HG02870 (cell line): ENCODE results near the gene MARK2.

Experiments
- ATAC-seq: cut with Tn5 transposase; IDR thresholded peaks from one replicate; pipeline ENCODE4 v1.9.1; 2021; ENCODE audit warnings: mild to moderate bottlenecking, moderate library complexity; ENCODE audit not compliant: unreplicated experiment

Gene MARK2

GRCh38 chr11:63907808-63908530, 69.1 kb downstream of the MARK2 start:
- no peak for ATAC-seq

DNA sequence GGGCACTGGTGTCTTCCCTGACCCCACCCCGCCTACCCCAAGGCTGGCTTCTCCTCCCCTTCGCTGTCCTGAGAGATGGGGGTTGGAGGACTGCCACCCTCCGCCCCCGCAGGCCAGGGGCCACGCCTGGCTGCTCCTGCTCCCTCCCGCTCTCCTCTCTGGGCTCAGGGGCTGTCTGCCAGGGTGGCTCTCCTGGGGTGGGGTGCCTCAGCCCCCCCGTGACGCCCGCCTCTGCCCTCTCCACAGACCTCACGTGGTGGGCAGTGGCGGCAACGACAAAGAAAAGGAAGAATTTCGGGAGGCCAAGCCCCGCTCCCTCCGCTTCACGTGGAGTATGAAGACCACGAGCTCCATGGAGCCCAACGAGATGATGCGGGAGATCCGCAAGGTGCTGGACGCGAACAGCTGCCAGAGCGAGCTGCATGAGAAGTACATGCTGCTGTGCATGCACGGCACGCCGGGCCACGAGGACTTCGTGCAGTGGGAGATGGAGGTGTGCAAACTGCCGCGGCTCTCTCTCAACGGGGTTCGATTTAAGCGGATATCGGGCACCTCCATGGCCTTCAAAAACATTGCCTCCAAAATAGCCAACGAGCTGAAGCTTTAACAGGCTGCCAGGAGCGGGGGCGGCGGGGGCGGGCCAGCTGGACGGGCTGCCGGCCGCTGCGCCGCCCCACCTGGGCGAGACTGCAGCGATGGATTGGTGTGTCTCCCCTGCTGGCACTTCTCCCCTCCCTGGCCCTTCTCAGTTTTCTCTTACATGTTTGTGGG, 69.9 kb downstream of the MARK2 start:
- ATAC-seq = no peak

- ATAC-seq = no peak
Observed at GRCh38 chr11:63909591-63910506, 70.9 kb downstream of the MARK2 start.

GRCh38 chr11:63910675-63911074, 71.8 kb downstream of the MARK2 start:
- ATAC-seq = no peak

DNA sequence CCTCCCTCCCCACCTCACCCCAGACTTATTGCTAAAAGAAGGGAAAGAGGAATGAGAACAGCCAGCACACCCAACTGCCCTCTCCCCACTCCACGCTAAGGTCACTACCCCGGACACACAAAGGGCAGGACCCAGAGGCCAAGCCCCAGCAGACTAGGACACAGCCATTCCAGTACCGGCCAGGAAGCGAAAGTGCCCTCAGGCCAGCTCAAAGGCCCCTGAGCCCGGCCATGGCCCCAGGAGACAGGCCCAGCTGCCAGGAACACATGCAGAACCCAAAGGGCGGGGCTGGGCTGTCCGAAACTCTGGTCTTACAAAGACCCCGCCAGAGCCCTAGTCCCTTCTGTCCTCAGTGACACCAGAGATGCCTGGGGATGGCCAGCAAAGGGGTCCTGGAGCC, 72.5 kb downstream of the MARK2 start:
- no peak for ATAC-seq

GRCh38 chr11:63911876-63912275, 73.0 kb downstream of the MARK2 start:
- ATAC-seq = no peak

- ATAC-seq = no peak
Observed at GRCh38 chr11:63912678-63913077, 73.8 kb downstream of the MARK2 start.

- no peak for ATAC-seq
Observed at GRCh38 chr11:63913866-63914830, 75.2 kb downstream of the MARK2 start.

DNA sequence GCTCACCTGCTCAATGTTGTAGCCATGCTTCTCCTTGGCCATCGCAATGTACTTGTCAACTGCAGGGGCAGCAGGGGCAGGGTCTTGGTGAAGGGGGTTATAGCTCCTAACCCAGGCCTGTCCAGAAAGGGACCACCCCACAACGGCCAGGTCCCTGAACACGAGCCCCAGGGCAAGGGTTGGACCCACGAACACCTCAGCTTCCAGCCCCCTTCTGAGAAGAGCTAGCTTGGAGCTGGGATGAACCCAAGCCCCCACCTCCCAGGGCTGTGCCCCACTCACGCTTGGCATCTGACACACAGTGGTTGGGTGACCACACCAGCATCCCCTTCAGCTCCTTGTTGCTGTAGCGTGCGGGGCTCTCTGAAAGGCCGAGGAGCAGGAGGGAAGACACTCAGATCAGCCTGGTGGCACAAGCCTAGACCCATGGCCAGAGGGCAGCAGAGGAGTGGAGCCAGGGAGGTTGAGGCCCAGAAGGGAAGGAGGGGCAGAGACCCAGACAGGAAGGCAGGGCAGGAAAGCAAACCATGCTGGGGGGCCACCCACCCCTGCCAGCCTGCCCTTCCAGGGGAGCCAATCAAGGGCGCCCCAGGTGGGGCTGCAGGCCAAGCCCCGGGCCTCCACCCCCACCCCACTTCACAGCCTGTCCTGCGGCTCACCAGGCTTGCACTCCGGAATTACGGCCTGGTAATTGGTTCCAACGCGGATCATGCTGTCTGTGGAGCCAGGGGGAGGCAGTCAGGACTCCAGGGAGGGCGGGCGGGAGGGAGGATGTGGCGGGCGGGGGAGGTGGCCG, 76.2 kb downstream of the MARK2 start:
- no peak for ATAC-seq

DNA sequence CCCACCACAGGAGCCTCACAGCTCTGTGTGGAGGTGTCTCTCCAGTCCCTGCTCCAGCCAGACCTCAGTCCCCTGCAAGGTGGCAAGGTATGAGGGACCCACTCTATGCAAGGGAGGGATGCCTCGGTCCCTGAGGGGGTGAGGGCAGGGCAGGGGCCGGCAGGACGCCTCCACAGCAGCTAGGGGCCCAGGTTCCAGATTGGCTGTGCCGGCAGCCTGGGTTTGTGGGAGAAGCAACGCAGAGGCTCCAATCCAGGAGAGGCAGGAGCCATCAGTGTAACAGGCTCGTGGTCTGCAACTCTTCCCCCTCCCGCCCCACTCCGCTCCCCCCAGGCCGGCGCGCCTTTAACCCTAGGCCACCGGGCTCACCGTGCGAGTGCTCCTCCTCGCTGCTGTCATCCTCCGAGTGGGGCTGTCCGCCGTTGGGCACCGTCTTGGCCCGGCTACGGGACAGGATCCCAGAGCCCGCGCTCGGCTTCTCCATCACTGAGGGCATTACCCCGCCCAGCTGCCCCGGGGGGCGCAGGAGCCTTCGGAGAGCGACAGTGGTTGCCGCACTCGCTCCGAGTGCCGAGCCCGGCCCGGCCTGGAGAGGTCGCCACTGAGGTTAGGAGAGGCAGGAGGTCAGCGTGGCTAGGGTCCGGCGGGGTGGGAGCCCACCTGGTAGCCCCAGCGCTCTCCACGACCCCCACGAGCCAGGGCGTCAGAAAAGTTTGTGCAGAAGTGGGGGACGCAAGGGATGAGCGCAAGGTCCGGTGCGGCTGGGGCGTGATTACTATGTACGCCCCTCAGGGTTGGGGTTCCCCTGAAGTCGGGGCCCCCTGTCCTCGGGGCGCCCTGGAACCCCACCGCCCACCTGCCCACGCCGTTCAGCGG, 77.3 kb downstream of the MARK2 start:
- no peak for ATAC-seq

- no peak for ATAC-seq
Observed at GRCh38 chr11:63916837-63917691, 78.2 kb downstream of the MARK2 start, which contains the start of gene RCOR2. Gene RCOR2 (minus strand): TSS chr11:63917164. CDS start chr11:63916456, 708 bp downstream.

- no peak for ATAC-seq
Observed at GRCh38 chr11:63917692-63918506, 79.0 kb downstream of the MARK2 start.

DNA sequence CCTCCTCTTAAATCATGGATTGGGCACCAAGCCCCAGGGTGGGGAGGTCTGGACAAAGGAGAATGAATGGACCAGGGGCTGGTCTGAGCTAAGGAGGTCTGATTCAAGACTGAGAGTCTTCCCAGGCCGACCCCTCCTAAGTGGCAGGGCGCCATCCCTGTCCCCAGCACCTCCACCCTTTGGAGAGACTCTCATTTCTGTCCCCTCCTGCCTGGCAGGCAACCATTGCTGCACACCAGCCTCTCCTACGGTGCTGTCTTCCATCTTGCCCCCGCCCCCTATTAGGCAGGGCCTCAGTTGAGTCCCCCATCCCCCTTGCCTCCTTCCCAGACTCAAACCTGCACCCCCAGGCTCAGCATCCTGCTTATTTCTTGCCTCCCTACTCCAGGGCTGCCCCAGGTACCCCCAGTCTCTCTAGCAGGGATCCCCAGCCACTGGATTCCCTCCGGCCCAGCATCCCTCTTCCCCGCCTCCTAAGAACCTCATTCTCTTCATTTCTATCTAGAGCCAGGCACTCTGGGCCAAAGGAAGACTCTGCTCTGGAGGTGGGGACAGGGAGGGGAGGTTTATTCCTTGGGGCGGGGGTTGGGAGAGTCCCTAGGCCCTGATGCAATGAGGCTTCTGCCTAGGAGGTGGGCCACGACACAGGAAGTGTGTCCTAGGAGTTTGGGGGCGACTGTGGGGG, 79.7 kb downstream of the MARK2 start:
- ATAC-seq = no peak

GRCh38 chr11:63919267-63920125, 80.6 kb downstream of the MARK2 start:
- no peak for ATAC-seq
